Measurements from ENCODE around the gene MRPL53. TPM values are rescaled to one million over a fixed set of nuclear protein-coding genes. Genes with fewer than 3 reads are reported as not detected.

MRPL53 gene
- total and polyA plus RNA-seq, 2 of the 13 experiments (the other 11 are each of a cell fraction or from before 2014, with no cell fraction given): 34.3 to 51.9 TPM

- TF ChIP-seq, protein P1, sequence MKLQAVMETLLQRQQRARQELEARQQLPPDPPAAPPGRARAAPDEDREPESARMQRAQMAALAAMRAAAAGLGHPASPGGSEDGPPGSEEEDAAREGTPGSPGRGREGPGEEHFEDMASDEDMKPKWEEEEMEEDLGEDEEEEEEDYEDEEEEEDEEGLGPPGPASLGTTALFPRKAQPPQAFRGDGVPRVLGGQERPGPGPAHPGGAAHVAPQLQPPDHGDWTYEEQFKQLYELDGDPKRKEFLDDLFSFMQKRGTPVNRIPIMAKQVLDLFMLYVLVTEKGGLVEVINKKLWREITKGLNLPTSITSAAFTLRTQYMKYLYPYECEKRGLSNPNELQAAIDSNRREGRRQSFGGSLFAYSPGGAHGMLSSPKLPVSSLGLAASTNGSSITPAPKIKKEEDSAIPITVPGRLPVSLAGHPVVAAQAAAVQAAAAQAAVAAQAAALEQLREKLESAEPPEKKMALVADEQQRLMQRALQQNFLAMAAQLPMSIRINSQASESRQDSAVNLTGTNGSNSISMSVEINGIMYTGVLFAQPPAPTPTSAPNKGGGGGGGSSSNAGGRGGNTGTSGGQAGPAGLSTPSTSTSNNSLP (IDR thresholded peaks at IDR 0.05; ENCODE audit: low read depth, low read length): no peak
- TF ChIP-seq NR2F2 (IDR thresholded peaks at IDR 0.05; ENCODE audit: borderline replicate concordance, low read depth): 0 out of 2 replicates have a peak, but pooled peaks have one; percentile 17
- TF ChIP-seq, protein P2, sequence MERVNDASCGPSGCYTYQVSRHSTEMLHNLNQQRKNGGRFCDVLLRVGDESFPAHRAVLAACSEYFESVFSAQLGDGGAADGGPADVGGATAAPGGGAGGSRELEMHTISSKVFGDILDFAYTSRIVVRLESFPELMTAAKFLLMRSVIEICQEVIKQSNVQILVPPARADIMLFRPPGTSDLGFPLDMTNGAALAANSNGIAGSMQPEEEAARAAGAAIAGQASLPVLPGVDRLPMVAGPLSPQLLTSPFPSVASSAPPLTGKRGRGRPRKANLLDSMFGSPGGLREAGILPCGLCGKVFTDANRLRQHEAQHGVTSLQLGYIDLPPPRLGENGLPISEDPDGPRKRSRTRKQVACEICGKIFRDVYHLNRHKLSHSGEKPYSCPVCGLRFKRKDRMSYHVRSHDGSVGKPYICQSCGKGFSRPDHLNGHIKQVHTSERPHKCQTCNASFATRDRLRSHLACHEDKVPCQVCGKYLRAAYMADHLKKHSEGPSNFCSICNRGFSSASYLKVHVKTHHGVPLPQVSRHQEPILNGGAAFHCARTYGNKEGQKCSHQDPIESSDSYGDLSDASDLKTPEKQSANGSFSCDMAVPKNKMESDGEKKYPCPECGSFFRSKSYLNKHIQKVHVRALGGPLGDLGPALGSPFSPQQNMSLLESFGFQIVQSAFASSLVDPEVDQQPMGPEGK (CRISPR knock-in tag; IDR thresholded peaks at IDR 0.05): peak; percentile 70; the same call in 1 of the 2 replicates
- TF ChIP-seq PAF1 (CRISPR knock-in tag; IDR thresholded peaks at IDR 0.05): 0 out of 2 replicates have a peak, but pooled peaks have one; percentile 58
- TF ChIP-seq BRCA1 (CRISPR knock-in tag; IDR thresholded peaks at IDR 0.05): no peak
- no peak for TF ChIP-seq GLI4 (CRISPR knock-in tag; IDR thresholded peaks at IDR 0.05; ENCODE audit: borderline replicate concordance)
- no peak for TF ChIP-seq PTBP1 (IDR thresholded peaks at IDR 0.05; ENCODE audit: low read depth, low read length, poor library complexity, severe bottlenecking)
- no peak; the same call in 1 of the 2 replicates for TF ChIP-seq ZNF816 (CRISPR knock-in tag; IDR thresholded peaks at IDR 0.05; ENCODE audit: borderline replicate concordance)
- TF ChIP-seq JDP2 (CRISPR knock-in tag; IDR thresholded peaks at IDR 0.05; ENCODE audit: borderline replicate concordance): no peak
- TF ChIP-seq ZNF124 (CRISPR knock-in tag; IDR thresholded peaks at IDR 0.05): no peak
- peak; percentile 33 for TF ChIP-seq ZNF263 (CRISPR knock-in tag; IDR thresholded peaks at IDR 0.05)
- TF ChIP-seq CCDC6 (CRISPR knock-in tag; IDR thresholded peaks at IDR 0.05): peak; percentile 30; the same call in 1 of the 2 replicates
- TF ChIP-seq ZNF773 (CRISPR knock-in tag; IDR thresholded peaks at IDR 0.05; ENCODE audit: borderline replicate concordance): no peak
- TF ChIP-seq, protein P3, sequence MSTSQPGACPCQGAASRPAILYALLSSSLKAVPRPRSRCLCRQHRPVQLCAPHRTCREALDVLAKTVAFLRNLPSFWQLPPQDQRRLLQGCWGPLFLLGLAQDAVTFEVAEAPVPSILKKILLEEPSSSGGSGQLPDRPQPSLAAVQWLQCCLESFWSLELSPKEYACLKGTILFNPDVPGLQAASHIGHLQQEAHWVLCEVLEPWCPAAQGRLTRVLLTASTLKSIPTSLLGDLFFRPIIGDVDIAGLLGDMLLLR (CRISPR knock-in tag; IDR thresholded peaks at IDR 0.05): no peak
- TF ChIP-seq ZNF317 (CRISPR knock-in tag; IDR thresholded peaks at IDR 0.05): 0 out of 2 replicates have a peak, but pooled peaks have one; percentile 30
- TF ChIP-seq SUZ12 (IDR thresholded peaks at IDR 0.05; ENCODE audit: low read depth, low read length): no peak
- TF ChIP-seq, protein P4, sequence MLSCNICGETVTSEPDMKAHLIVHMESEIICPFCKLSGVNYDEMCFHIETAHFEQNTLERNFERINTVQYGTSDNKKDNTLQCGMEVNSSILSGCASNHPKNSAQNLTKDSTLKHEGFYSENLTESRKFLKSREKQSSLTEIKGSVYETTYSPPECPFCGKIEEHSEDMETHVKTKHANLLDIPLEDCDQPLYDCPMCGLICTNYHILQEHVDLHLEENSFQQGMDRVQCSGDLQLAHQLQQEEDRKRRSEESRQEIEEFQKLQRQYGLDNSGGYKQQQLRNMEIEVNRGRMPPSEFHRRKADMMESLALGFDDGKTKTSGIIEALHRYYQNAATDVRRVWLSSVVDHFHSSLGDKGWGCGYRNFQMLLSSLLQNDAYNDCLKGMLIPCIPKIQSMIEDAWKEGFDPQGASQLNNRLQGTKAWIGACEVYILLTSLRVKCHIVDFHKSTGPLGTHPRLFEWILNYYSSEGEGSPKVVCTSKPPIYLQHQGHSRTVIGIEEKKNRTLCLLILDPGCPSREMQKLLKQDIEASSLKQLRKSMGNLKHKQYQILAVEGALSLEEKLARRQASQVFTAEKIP (CRISPR knock-in tag; IDR thresholded peaks at IDR 0.05; ENCODE audit: borderline replicate concordance): no peak
- TF ChIP-seq ARNT2 (CRISPR knock-in tag; IDR thresholded peaks at IDR 0.05; ENCODE audit: low read depth): 0 out of 2 replicates have a peak, but pooled peaks have one; percentile 11
- TF ChIP-seq PAWR (CRISPR knock-in tag; IDR thresholded peaks at IDR 0.05; ENCODE audit: borderline replicate concordance): 0 out of 2 replicates have a peak, but pooled peaks have one; percentile 64
- 0 out of 2 replicates have a peak, but pooled peaks have one; percentile 50 for TF ChIP-seq HIVEP1 (CRISPR knock-in tag; IDR thresholded peaks at IDR 0.05)
- TF ChIP-seq MTA3 (CRISPR knock-in tag; IDR thresholded peaks at IDR 0.05): no peak
- TF ChIP-seq ZNF101 (CRISPR knock-in tag; IDR thresholded peaks at IDR 0.05; ENCODE audit: borderline replicate concordance, low read depth): 0 out of 2 replicates have a peak, but pooled peaks have one; percentile 11
- no peak for TF ChIP-seq EHMT2 (IDR thresholded peaks at IDR 0.05; ENCODE audit: borderline replicate concordance, low read depth, low read length)
- TF ChIP-seq CHD2 (IDR thresholded peaks at IDR 0.05; ENCODE audit: low read depth, low read length): no peak
These were observed 24.7 kb upstream of the MRPL53 start (continued) for GRCh38 chr2:74496997-74497776.

Data from HepG2 (cell line).